Stimulated activated CD4-positive, alpha-beta T cell treated with anti-CD3 and anti-CD28 coated beads, Interleukin-12 subunit alpha, Interleukin-12 subunit beta, amount 100 ng/mL, for 48 hours (primary cell): ENCODE data around the gene ADPRS.

Experiments
- DNase-seq, 3 donors: peaks; one replicate each; pipeline ENCODE4 v3.0.0-alpha.2; 2020; ENCODE audit warnings: low read depth in 2 of 3, low spot score in 1 of 3

Gene ADPRS, protein sequence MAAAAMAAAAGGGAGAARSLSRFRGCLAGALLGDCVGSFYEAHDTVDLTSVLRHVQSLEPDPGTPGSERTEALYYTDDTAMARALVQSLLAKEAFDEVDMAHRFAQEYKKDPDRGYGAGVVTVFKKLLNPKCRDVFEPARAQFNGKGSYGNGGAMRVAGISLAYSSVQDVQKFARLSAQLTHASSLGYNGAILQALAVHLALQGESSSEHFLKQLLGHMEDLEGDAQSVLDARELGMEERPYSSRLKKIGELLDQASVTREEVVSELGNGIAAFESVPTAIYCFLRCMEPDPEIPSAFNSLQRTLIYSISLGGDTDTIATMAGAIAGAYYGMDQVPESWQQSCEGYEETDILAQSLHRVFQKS

GRCh38 chr1:36088577-36089392 lies at the start of gene ADPRS:
ADPRS (plus strand) TSS chr1:36088892; CDS start chr1:36088905, 13 bp downstream.
- DNase-seq, result peak; percentile 85 to 89 (median 89)

GRCh38 chr1:36040238-36040637 lies 48.5 kb upstream of the ADPRS start:
- no peak for DNase-seq

- DNase-seq, result no peak
Observed at GRCh38 chr1:36051821-36052220, 36.9 kb upstream of the ADPRS start.

DNA sequence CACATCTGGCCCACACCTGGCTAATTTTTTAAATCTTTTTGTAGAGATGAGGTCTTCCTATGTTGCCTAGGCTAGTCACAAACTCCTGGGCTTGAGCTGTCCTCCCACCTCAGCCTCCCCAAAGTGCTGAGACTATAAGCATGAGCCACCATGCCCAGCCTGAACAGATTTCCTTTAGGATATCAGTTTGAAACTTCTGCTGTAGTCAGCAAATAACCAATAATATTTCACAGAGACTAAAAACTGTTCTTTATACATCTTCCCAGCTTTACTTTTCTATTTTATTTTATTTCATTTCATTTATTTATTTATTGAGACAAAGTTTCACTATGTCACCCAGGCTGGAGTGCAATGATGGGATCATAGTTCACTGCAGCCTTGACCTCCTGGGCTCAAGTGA lies 34.7 kb upstream of the ADPRS start:
- DNase-seq, result no peak

DNA sequence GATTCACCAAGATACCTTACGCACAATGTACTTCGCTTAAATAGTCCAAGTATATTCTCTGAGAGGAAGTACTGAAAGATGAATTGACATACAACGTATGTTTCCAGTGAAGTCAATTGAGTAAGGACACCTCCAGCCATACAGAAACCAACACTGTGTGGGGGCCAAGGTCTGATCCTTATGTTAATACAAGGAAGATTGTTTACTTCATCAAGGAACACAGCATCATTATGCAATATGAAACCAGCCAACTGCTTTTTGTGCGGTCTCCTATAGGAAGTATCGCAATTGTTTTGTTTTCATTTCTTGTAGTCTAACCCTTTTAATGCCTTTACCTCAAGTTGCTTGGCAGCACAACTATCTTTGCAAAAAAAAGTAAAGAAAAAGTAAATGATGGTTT lies 33.0 kb upstream of the ADPRS start:
- no peak for DNase-seq

- no peak for DNase-seq
Observed at GRCh38 chr1:36062315-36062714, 26.4 kb upstream of the ADPRS start.

- DNase-seq, result no peak
Observed at GRCh38 chr1:36067871-36068270, 20.8 kb upstream of the ADPRS start.

- DNase-seq, result no peak
Observed at GRCh38 chr1:36068866-36069265, 19.8 kb upstream of the ADPRS start.

DNA sequence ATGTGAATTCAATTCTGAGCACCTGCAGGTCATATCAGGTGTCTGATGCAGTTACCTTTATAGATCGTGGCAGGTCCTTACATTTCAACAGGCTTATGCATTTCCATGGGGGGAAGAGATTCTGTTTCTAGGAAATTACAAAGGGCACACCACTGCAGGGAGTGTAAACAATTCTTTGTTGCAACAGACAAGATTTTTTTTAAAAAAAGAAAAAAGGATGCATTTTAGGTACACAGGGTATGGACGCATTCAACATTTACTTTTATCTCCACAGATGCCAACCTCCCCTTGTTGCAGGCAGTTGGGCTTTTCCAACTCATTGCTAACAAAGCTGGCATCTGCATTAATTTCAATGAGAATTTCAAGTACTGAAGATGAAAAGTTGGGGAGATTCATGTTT lies 18.3 kb upstream of the ADPRS start:
- no peak for DNase-seq

DNA sequence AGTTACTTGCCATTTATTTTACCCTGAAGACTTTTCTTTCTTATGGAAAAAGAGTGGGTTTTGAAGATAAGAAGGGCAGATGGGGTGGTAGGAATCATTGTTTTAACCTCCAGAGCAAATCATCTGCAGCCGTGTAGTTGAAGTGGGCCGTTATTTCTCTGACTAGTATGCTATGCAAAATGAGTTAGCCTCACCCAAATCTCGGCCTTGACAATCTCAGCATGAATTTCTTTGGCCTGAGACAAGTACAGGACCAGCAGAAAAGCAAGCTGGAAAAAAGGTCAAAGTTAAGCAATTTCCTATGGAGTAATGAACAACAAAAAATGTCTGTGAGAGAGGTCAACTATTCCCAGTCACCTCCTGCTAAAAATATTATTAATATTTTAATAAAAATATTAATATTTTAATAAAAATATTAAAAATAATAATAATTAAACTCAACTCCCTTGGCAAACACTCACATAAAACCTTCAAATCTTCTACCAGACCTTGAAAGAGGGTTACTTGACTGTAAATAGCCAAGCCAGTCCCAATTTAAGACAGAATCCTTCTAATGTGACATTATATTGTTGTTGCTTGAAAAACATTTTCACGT lies 11.6 kb upstream of the ADPRS start:
- DNase-seq, result no peak

- no peak for DNase-seq
Observed at GRCh38 chr1:36080236-36080635, 8.5 kb upstream of the ADPRS start.

GRCh38 chr1:36080801-36081200 lies 7.9 kb upstream of the ADPRS start:
- no peak for DNase-seq

GRCh38 chr1:36081926-36082485 lies 6.7 kb upstream of the ADPRS start:
- no peak for DNase-seq

GRCh38 chr1:36083219-36083618 lies 5.5 kb upstream of the ADPRS start:
- DNase-seq, result no peak

- DNase-seq, result no peak
Observed at GRCh38 chr1:36083635-36084496, 4.8 kb upstream of the ADPRS start, which contains the start of gene TEKT2. TEKT2 (plus strand) TSS chr1:36084094; CDS start chr1:36084922, 828 bp downstream.

DNA sequence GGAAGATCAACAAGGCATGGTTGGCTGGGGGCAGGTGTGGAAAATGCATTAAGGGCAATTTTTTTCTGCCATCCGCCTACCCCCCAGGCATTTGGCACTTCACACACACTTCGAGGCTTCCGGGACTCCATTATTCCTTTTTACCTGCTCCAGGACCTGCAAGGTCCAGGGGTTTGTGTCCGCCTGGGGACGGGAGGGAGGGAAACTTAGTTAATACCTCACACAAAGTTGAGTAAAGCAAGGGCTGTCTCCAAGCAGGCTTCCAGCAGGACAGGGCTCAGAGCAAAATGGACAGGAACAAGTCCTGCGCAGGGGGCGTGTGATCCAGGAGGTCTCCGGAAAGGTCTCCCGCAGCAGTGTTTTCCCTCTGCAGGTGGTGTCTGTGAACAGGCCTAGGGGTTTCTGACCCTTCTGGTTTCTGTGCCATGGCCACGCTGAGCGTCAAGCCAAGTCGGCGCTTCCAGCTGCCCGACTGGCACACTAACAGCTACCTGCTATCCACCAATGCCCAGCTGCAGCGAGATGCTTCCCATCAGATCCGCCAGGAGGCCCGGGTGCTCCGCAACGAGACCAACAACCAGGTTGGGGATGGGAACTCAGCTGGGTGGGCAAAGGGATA lies 4.1 kb upstream of the ADPRS start:
- DNase-seq, result no peak

- no peak for DNase-seq
Observed at GRCh38 chr1:36085126-36085525, 3.6 kb upstream of the ADPRS start.

- no peak for DNase-seq
Observed at GRCh38 chr1:36085686-36086526, 2.8 kb upstream of the ADPRS start.

- DNase-seq, result no peak
Observed at GRCh38 chr1:36086529-36087232, 2.0 kb upstream of the ADPRS start.
